H9 (cell line): ENCODE results near the gene ARID1B. TPM values are rescaled to one million over a fixed set of nuclear protein-coding genes. Genes with fewer than 3 reads are reported as not detected.
A peak's percentile ranks its signal among the peaks of the same experiment; 100 is the strongest.

Source experiments
- DNase-seq: peaks from one replicate; pipeline ENCODE4 v3.0.0-alpha.2; 2017
- H2AFZ ChIP-seq: one replicate; pipeline ENCODE4 v1.6.1; 2013; ENCODE audit warnings: mild to moderate bottlenecking, low read length, control low read depth, moderate library complexity
- H2AK5ac ChIP-seq: 2 replicates; pipeline ENCODE4 v1.6.1; 2013; ENCODE audit warnings: low read length, control low read depth, mixed read lengths; ENCODE audit not compliant: insufficient read length
- H2BK120ac ChIP-seq: one replicate; pipeline ENCODE4 v1.6.1; 2013; ENCODE audit warnings: low read depth, mild to moderate bottlenecking, low read length, control low read depth, inconsistent platforms; ENCODE audit not compliant: poor library complexity, severe bottlenecking
- H2BK12ac ChIP-seq: 2 replicates; pipeline ENCODE4 v1.6.1; 2013; ENCODE audit warnings: low read length, control low read depth, mixed read lengths, low read depth; ENCODE audit not compliant: insufficient read length
- H2BK15ac ChIP-seq: 2 replicates; pipeline ENCODE4 v1.6.1; 2013; ENCODE audit warnings: low read depth, low read length, control low read depth
- H2BK20ac ChIP-seq: one replicate; pipeline ENCODE4 v1.6.1; 2013; ENCODE audit warnings: low read depth, mild to moderate bottlenecking, low read length, control low read depth, inconsistent platforms; ENCODE audit not compliant: poor library complexity, severe bottlenecking
- H2BK5ac ChIP-seq: 2 replicates; pipeline ENCODE4 v1.6.1; 2013; ENCODE audit warnings: low read length, control low read depth, mixed read lengths; ENCODE audit not compliant: insufficient read length
- H3K14ac ChIP-seq: 2 replicates; pipeline ENCODE4 v1.6.1; 2013; ENCODE audit warnings: low read length, control low read depth; ENCODE audit not compliant: insufficient read depth
- H3K18ac ChIP-seq: 2 replicates; pipeline ENCODE4 v1.6.1; 2013; ENCODE audit warnings: low read depth, mild to moderate bottlenecking, mixed read lengths, low read length, control low read depth; ENCODE audit not compliant: insufficient read length
- H3K23ac ChIP-seq: 2 replicates; pipeline ENCODE4 v1.6.1; 2013; ENCODE audit warnings: low read length, control low read depth, mixed read lengths, low read depth; ENCODE audit not compliant: insufficient read length
- H3K23me2 ChIP-seq: 2 replicates; pipeline ENCODE4 v1.6.1; 2013; ENCODE audit warnings: low read depth, mild to moderate bottlenecking, mixed read lengths, low read length, control low read depth; ENCODE audit not compliant: insufficient read length, poor library complexity, severe bottlenecking
- H3K27ac ChIP-seq: 2 replicates; pipeline ENCODE4 v1.5.1; 2013; ENCODE audit warnings: low read length, control low read depth, mixed read lengths, low read depth; ENCODE audit not compliant: insufficient read length
- H3K27me3 ChIP-seq: 2 replicates; pipeline ENCODE4 v1.6.1; 2013; ENCODE audit warnings: low read length, control low read depth, inconsistent platforms; ENCODE audit not compliant: insufficient read depth
- H3K4ac ChIP-seq: 2 replicates; pipeline ENCODE4 v1.6.1; 2013; ENCODE audit warnings: low read depth, mild to moderate bottlenecking, control low read depth, inconsistent platforms, low read length, moderate library complexity
- H3K4me1 ChIP-seq: 2 replicates; pipeline ENCODE4 v1.6.1; 2013; ENCODE audit warnings: low read length, control low read depth, inconsistent platforms; ENCODE audit not compliant: insufficient read depth
- H3K4me2 ChIP-seq: 2 replicates; pipeline ENCODE4 v1.6.1; 2013; ENCODE audit warnings: low read length, control low read depth, mixed read lengths; ENCODE audit not compliant: insufficient read length, insufficient read depth
- H3K56ac ChIP-seq: 2 replicates; pipeline ENCODE4 v1.6.1; 2013; ENCODE audit warnings: low read depth, mild to moderate bottlenecking, mixed read lengths, low read length, control low read depth; ENCODE audit not compliant: insufficient read length
- H3K79me1 ChIP-seq: 2 replicates; pipeline ENCODE4 v1.6.1; 2013; ENCODE audit warnings: low read depth, mild to moderate bottlenecking, moderate library complexity, low read length, control low read depth, inconsistent platforms; ENCODE audit not compliant: insufficient read depth, poor library complexity, severe bottlenecking
- H3K79me2 ChIP-seq: 2 replicates; pipeline ENCODE4 v1.6.1; 2013; ENCODE audit warnings: low read length, control low read depth, inconsistent platforms; ENCODE audit not compliant: insufficient read depth
- H3K9ac ChIP-seq: 2 replicates; pipeline ENCODE4 v1.6.1; 2013; ENCODE audit warnings: low read length, control low read depth, mixed read lengths; ENCODE audit not compliant: insufficient read length; ENCODE audit errors: extremely low read depth
- H3K9me3 ChIP-seq: one replicate; pipeline ENCODE4 v1.6.1; 2013; ENCODE audit warnings: low read depth, low read length, inconsistent platforms; ENCODE audit not compliant: control insufficient read depth
- H3T11ph ChIP-seq: one replicate; pipeline ENCODE4 v1.6.1; 2013; ENCODE audit warnings: mild to moderate bottlenecking, low read length, control low read depth, inconsistent platforms
- H4K20me1 ChIP-seq: one replicate; pipeline ENCODE4 v1.6.1; 2013; ENCODE audit not compliant: control insufficient read depth, insufficient read length, insufficient read depth
- H4K5ac ChIP-seq: 2 replicates; pipeline ENCODE4 v1.6.1; 2013; ENCODE audit warnings: low read depth, mild to moderate bottlenecking, mixed read lengths, low read length, control low read depth; ENCODE audit not compliant: insufficient read length
- H4K8ac ChIP-seq: replicated peaks from 2 replicates; pipeline ENCODE4 v1.6.1; 2013; ENCODE audit warnings: low read length, control low read depth, mixed read lengths, low read depth; ENCODE audit not compliant: insufficient read length
- H4K91ac ChIP-seq: 2 replicates; pipeline ENCODE4 v1.6.1; 2013; ENCODE audit warnings: low read depth, mild to moderate bottlenecking, moderate library complexity, mixed read lengths, low read length, control low read depth; ENCODE audit not compliant: insufficient read length
- H3K27ac Mint-ChIP-seq, 3 experiments: 2 replicates in 2 of 3; 3 replicates in 1 of 3; pipeline ENCODE4 v1.8.0; 2020 to 2021; ENCODE audit warnings: mixed read lengths in 3 of 3, mild to moderate bottlenecking in 1 of 3, moderate library complexity in 1 of 3
- H3K27me3 Mint-ChIP-seq: 2 replicates; pipeline ENCODE4 v1.8.0; 2021; ENCODE audit warnings: low read depth, mild to moderate bottlenecking, moderate library complexity, mixed read lengths
- H3K36me3 Mint-ChIP-seq, 3 experiments: 2 replicates in 2 of 3; 3 replicates in 1 of 3; pipeline ENCODE4 v1.8.0; 2020 to 2021; ENCODE audit warnings: low read depth in 3 of 3, mixed read lengths in 3 of 3; ENCODE audit not compliant: insufficient read depth in 1 of 3
- H3K4me1 Mint-ChIP-seq, 2 experiments: 2 replicates each; pipeline ENCODE4 v1.8.0; 2020; ENCODE audit warnings: mixed read lengths in 2 of 2
- H3K4me3 Mint-ChIP-seq, 2 experiments: 2 replicates in 1 of 2; 3 replicates in 1 of 2; pipeline ENCODE4 v1.8.0; 2020 to 2021; ENCODE audit warnings: mild to moderate bottlenecking in 2 of 2, mixed read lengths in 2 of 2, moderate library complexity in 1 of 2
- H3K9me3 Mint-ChIP-seq, 2 experiments: 2 replicates in 1 of 2; 3 replicates in 1 of 2; pipeline ENCODE4 v1.8.0; 2020; ENCODE audit warnings: mild to moderate bottlenecking in 2 of 2, mixed read lengths in 2 of 2, moderate library complexity in 1 of 2
- CTCF ChIP-seq: fragments of 200-600 bp; sonication (generic); conservative IDR thresholded peaks from 3 replicates; pipeline ENCODE4 v1.8.0; 2021; ENCODE audit warnings: antibody characterized with exemption, mild to moderate bottlenecking
- WGBS: extraction: QIAGEN DNeasy Blood & Tissue Kit; methylation state at CpG from one replicate; pipeline ENCODE4 v1.1.7; 2013; ENCODE audit warnings: missing lambda C conversion rate, low lambda C conversion rate, mixed read lengths; ENCODE audit not compliant: insufficient read length; ENCODE audit errors: extremely low coverage; 5-methylcytosine and 5-hydroxymethylcytosine counted together
- total RNA-seq: library from RNA; stranded (reverse); gene quantifications from 2 replicates; pipeline ENCODE4 v1.2.1, GENCODE V29; 2021

Gene ARID1B
- total RNA-seq, 1 experiment from 2014 or later, result 88.2 TPM

GRCh38 chr6:156869980-156870398 is 92.8 kb downstream of the ARID1B start:
- Histone ChIP-seq H3K18ac (peak overlapping the region; percentile 72), H3K4ac (no peak overlapping the region), H3K4me1 (peaks cover 7% of the 10 kb centered on the region; the same call in 1 of the 2 replicates), H3K9me3 (no peaks in the 10 kb centered on the region), H4K91ac (no peak overlapping the region), H3K79me2 (peaks cover 23% of the 10 kb centered on the region; the same call in 1 of the 2 replicates), H3T11ph (no peak overlapping the region), H2BK12ac (no peak overlapping the region), H2BK20ac (no peak overlapping the region), H4K20me1 (no peaks in the 10 kb centered on the region), H4K8ac (no peak overlapping the region), H3K56ac (no peak overlapping the region), H3K27me3 (no peaks in the 10 kb centered on the region), H4K5ac (no peak overlapping the region), H2BK15ac (no peak overlapping the region), H3K14ac (peak overlapping the region; percentile 81), H3K9ac (peak overlapping the region; percentile 46), H2BK5ac (no peak overlapping the region), H3K4me2 (peak overlapping the region; percentile 52), H2AK5ac (no peak overlapping the region), H2BK120ac (no peak overlapping the region), H3K23me2 (no peaks in the 10 kb centered on the region), H3K27ac (no peak overlapping the region), H3K23ac (no peak overlapping the region), H3K79me1 (peaks cover 18% of the 10 kb centered on the region), H2AFZ (no peak overlapping the region)
- Mint-ChIP-seq H3K9me3 (no peaks in the 10 kb centered on the region), H3K4me3 (peak overlapping the region; percentile 44 to 73), H3K27ac (peak overlapping the region; percentile 96 to 98 (median 98)), H3K36me3 (no peaks in the 10 kb centered on the region; a peak in 1 of 7 replicates), H3K27me3 (no peaks in the 10 kb centered on the region), H3K4me1 (peaks cover 76 to 80% of the 10 kb centered on the region in 2 experiments)
- peak; percentile 50 for DNase-seq
- no CpG with 5 or more reads among the region's 13 CpGs for WGBS
- TF ChIP-seq CTCF, result no peak
